Naive thymus-derived CD4-positive, alpha-beta T cell (primary cell): ENCODE results near the gene CAP1. TPM values are rescaled to one million over a fixed set of nuclear protein-coding genes. Genes with fewer than 3 reads are reported as not detected.
A peak's percentile ranks its signal among the peaks of the same experiment; 100 is the strongest.

ENCODE experiments used
- ATAC-seq: fragments of 150-1000 bp; cut with Tn5 transposase; 2 replicates; pipeline ENCODE4 v1.10.0; 2021; ENCODE audit warnings: mild to moderate bottlenecking, moderate library complexity
- CTCF ChIA-PET: fragments of 350-600 bp; sonication (Branson Sonifier 250); formaldehyde crosslinking; loops from one replicate; lab custom pipeline; 2021; ENCODE audit warnings: antibody characterized with exemption; lab: Charles Lee
- POLR2A ChIA-PET: fragments of 350-600 bp; sonication (Branson Sonifier 250); formaldehyde crosslinking; loops from one replicate; lab custom pipeline; 2021; ENCODE audit warnings: antibody characterized with exemption, inconsistent platforms; lab: Charles Lee
- DNase-seq, 9 donors: peaks; one replicate each; pipeline versions ENCODE4 v3.0.0 to v3.0.0-alpha.2; 2020 to 2022; ENCODE audit warnings: mixed read lengths in 1 of 9
- H3K27ac ChIP-seq: one replicate; pipeline ENCODE4 v1.7.0; 2013; ENCODE audit warnings: mild to moderate bottlenecking, low read depth, low read length, moderate library complexity
- H3K27me3 ChIP-seq, 2 donors: one replicate each; pipeline ENCODE4 v1.7.0; 2013; ENCODE audit warnings: low read length in 2 of 2, mild to moderate bottlenecking in 2 of 2, moderate library complexity in 2 of 2; ENCODE audit not compliant: control insufficient read depth in 2 of 2, insufficient read depth in 2 of 2
- H3K36me3 ChIP-seq, 3 experiments: 1 replicate in 2 of 3; 2 replicates in 1 of 3; pipeline ENCODE4 v1.7.0; 2013; ENCODE audit warnings: low read length in 3 of 3, mild to moderate bottlenecking in 3 of 3, moderate library complexity in 1 of 3; ENCODE audit not compliant: insufficient read depth in 3 of 3, control insufficient read depth in 2 of 3
- H3K4me1 ChIP-seq, 2 donors: one replicate each; pipeline ENCODE4 v1.7.0; 2013; ENCODE audit warnings: low read length in 2 of 2, mild to moderate bottlenecking in 2 of 2, moderate library complexity in 1 of 2; ENCODE audit not compliant: control insufficient read depth in 2 of 2, insufficient read depth in 2 of 2
- H3K4me3 ChIP-seq: 2 replicates; pipeline ENCODE4 v1.7.0; 2013; ENCODE audit warnings: mild to moderate bottlenecking, low read length
- H3K9me3 ChIP-seq, 3 experiments: 1 replicate in 2 of 3; 2 replicates in 1 of 3; pipeline ENCODE4 v1.7.0; 2013; ENCODE audit warnings: low read length in 3 of 3; ENCODE audit not compliant: control insufficient read depth in 2 of 3
- H3K27ac Mint-ChIP-seq, 9 donors: one replicate each; pipeline ENCODE4 v1.8.0; 2020 to 2022; ENCODE audit warnings: mixed read lengths in 9 of 9, mild to moderate bottlenecking in 8 of 9, moderate library complexity in 5 of 9, inconsistent platforms in 2 of 9
- H3K27me3 Mint-ChIP-seq, 5 donors: one replicate each; pipeline ENCODE4 v1.8.0; 2021 to 2022; ENCODE audit warnings: mixed read lengths in 5 of 5, mild to moderate bottlenecking in 1 of 5
- H3K36me3 Mint-ChIP-seq, 5 donors: one replicate each; pipeline ENCODE4 v1.8.0; 2020 to 2022; ENCODE audit warnings: mixed read lengths in 5 of 5, mild to moderate bottlenecking in 3 of 5, inconsistent platforms in 1 of 5
- H3K4me1 Mint-ChIP-seq, 7 donors: one replicate each; pipeline ENCODE4 v1.8.0; 2020 to 2022; ENCODE audit warnings: mixed read lengths in 7 of 7, mild to moderate bottlenecking in 3 of 7, inconsistent platforms in 1 of 7
- H3K4me3 Mint-ChIP-seq, 10 donors: one replicate each; pipeline ENCODE4 v1.8.0; 2020 to 2022; ENCODE audit warnings: mild to moderate bottlenecking in 10 of 10, mixed read lengths in 10 of 10, moderate library complexity in 6 of 10, inconsistent platforms in 2 of 10
- H3K9me3 Mint-ChIP-seq, 11 donors: one replicate each; pipeline ENCODE4 v1.8.0; 2020 to 2022; ENCODE audit warnings: mixed read lengths in 11 of 11, mild to moderate bottlenecking in 4 of 11, inconsistent platforms in 1 of 11, moderate library complexity in 1 of 11
- intact Hi-C, 2 donors: fragments of 100-400 bp; cut with micrococcal nuclease; formaldehyde crosslinking; loops; one replicate each; pipeline ENCODE4 v1.15.1; 2023
- polyA plus RNA-seq, 2 donors: library from polyadenylated mRNA; unstranded; fragments of 300-500 nt; fragmentation: Illumina TruSeq; gene quantifications; one replicate each; pipeline ENCODE4 v1.2.3, GENCODE V29; 2021
- total RNA-seq, 6 experiments: library from RNA in 5 of 6; stranded (reverse) in 5 of 6; gene quantifications; 1 replicate in 5 of 6; 2 replicates in 1 of 6; pipeline ENCODE4 v1.2.3 and lab custom pipeline; 2021 to 2026

Gene CAP1
- total and polyA plus RNA-seq, 7 experiments from 2014 or later: 176 to 683 (median 378) TPM

DNA sequence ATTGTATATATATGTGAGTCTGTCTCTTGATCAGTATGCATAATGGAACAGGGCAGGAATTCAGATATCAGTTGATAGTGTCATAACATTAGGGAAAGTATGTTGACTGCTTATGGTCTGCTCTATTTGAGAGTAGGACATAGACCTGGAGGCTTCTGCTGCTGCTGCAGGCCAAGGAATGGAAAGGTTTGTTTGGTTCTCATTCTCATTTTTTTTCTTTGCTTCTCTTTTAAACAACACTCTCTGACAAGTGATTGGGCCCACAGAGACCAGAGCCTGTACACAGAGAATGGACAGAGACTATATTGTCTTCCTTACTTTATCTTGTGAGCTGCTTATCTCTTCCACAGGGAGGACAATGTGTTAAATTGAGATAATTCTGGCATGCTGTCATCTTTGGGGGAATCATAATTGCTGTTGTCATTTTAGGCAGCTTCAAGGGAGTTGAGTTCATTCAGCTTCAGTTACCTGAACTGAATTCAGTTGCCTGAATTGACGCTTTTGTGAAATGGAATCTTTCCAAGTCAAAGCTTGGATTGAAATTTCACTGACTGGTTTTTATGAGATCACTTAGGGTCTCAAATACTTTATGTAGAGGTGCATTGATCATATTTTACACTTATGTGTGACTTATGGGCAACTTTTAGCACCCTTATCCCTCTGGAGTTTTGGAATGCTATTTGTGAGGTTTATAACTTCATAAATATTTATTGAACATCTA is 16.9 kb downstream of the CAP1 start:
- Mint-ChIP-seq H3K9me3 (no peaks in the 10 kb centered on the region), H3K36me3 (peaks cover 14 to 53% (median 32%) of the 10 kb centered on the region in 5 donors), H3K27me3 (no peaks in the 10 kb centered on the region), H3K4me3 (peak overlapping the region; percentile 3 to 87 (median 54)), H3K27ac (peak overlapping the region; percentile 48 to 97 (median 88)), H3K4me1 (peaks cover 78 to 100% (median 94%) of the 10 kb centered on the region in 7 donors)
- Histone ChIP-seq H3K9me3 (no peaks in the 10 kb centered on the region), H3K27me3 (no peaks in the 10 kb centered on the region), H3K36me3 (peaks cover 3 to 31% (median 10%) of the 10 kb centered on the region in 3 experiments), H3K27ac (peak overlapping the region; percentile 77), H3K4me1 (peaks cover 62 to 77% of the 10 kb centered on the region in 2 donors), H3K4me3 (peak overlapping the region; percentile 14)
- ChIA-PET CTCF (interaction anchor here (0.6 to 1.6 kb wide), 4 partner anchors 15 to 24 kb away, joined by 3 to 5 read pairs (median 4); no protein-coding TSS in a partner anchor), POLR2A (interaction anchor here (0.7 to 21.3 kb wide), 6 partner anchors 12 to 25 kb away, joined by 3 to 306 read pairs (median 5); partner anchors contain the start of gene CAP1)
- no peak for ATAC-seq
- DNase-seq: no peak
- intact Hi-C loops: no loop called here

- ATAC-seq (no peak), DNase-seq (no peak)
- CTCF ChIA-PET: interaction anchor here (0.6 to 1.6 kb wide), 3 partner anchors 15 to 21 kb away, joined by 3 to 5 read pairs (median 4); no protein-coding TSS in a partner anchor
- peak overlapping the region in 9 of 10 donors; percentile 39 to 90 (median 82) for H3K4me3 Mint-ChIP-seq
- H3K27ac ChIP-seq: peak overlapping the region; percentile 77
- H3K27me3 Mint-ChIP-seq: no peaks in the 10 kb centered on the region
- H3K4me3 ChIP-seq: peak overlapping the region; percentile 14
- H3K36me3 ChIP-seq: peaks cover 3 to 31% (median 10%) of the 10 kb centered on the region in 3 experiments
- no peaks in the 10 kb centered on the region for H3K9me3 ChIP-seq
- intact Hi-C loops: no loop called here
- H3K9me3 Mint-ChIP-seq: no peaks in the 10 kb centered on the region
- peaks cover 62 to 77% of the 10 kb centered on the region in 2 donors for H3K4me1 ChIP-seq
- H3K27me3 ChIP-seq: no peaks in the 10 kb centered on the region
- peaks cover 14 to 54% (median 34%) of the 10 kb centered on the region in 5 donors for H3K36me3 Mint-ChIP-seq
- peaks cover 77 to 99% (median 93%) of the 10 kb centered on the region in 7 donors for H3K4me1 Mint-ChIP-seq
- POLR2A ChIA-PET: interaction anchor here (0.8 to 21.3 kb wide), 5 partner anchors 13 to 26 kb away, joined by 3 to 306 read pairs (median 7); partner anchors contain the start of gene CAP1
- H3K27ac Mint-ChIP-seq: peak overlapping the region; percentile 48 to 97 (median 88)
These were observed 17.5 kb downstream of the CAP1 start for GRCh38 chr1:40058097-40058452.

GRCh38 chr1:40058453-40059337 is 18.2 kb downstream of the CAP1 start:
- H3K4me1 Mint-ChIP-seq: peaks cover 78 to 99% (median 91%) of the 10 kb centered on the region in 7 donors
- Histone ChIP-seq H3K4me3 (peak overlapping the region; percentile 21), H3K4me1 (peaks cover 62 to 80% of the 10 kb centered on the region in 2 donors), H3K9me3 (no peaks in the 10 kb centered on the region), H3K27me3 (no peaks in the 10 kb centered on the region), H3K27ac (peak overlapping the region; percentile 77), H3K36me3 (peaks cover 5 to 37% (median 15%) of the 10 kb centered on the region in 3 experiments)
- H3K27ac Mint-ChIP-seq: peak overlapping the region; percentile 79 to 97 (median 88)
- peaks cover 17 to 57% (median 36%) of the 10 kb centered on the region in 5 donors for H3K36me3 Mint-ChIP-seq
- CTCF ChIA-PET: interaction anchor here (0.6 to 1.0 kb wide), 2 partner anchors 20 to 143 kb away, joined by 3 read pairs; no protein-coding TSS in a partner anchor
- DNase-seq (no peak), ATAC-seq (no peak)
- POLR2A ChIA-PET: interaction anchor here (1.3 to 21.3 kb wide), 3 partner anchors 13 to 26 kb away, joined by 3 to 306 read pairs (median 7); partner anchors contain the start of gene CAP1
- no peaks in the 10 kb centered on the region for H3K27me3 Mint-ChIP-seq
- H3K4me3 Mint-ChIP-seq: peak overlapping the region; percentile 65 to 90 (median 82)
- H3K9me3 Mint-ChIP-seq: no peaks in the 10 kb centered on the region
- intact Hi-C loops: loop anchor here (1.0 kb wide), 4 partner anchors 8 to 20 kb away; partner anchors contain the start of gene CAP1 (in 1 of the 2)

DNA sequence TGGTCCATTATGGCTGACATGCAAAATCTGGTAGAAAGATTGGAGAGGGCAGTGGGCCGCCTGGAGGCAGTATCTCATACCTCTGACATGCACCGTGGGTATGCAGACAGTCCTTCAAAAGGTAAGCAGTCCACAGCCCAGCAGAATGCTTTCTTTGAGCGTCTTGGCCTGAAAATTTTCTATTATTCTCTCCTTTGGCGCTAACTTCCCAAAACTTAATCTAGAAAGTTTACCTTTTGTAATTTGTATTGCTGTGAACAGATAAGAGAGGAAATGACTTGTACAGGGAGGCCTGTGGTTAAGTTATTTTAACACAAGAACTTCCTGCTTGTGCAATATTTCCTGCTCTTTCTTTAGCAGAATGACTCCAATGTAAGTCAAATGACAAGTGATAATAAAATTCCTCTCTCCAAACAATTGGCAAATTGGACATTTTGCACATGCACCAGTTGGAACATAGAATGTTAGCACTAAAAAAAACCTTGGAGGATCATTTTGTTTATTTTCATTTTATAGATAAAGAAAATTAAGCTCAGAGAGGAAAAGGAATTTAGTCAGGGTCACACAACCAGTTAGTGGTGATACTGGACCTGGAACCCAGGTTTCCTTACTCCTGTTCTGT is 18.9 kb downstream of the CAP1 start:
- peak; percentile 83 for ATAC-seq
- intact Hi-C loops: loop anchor here (1.0 kb wide), 4 partner anchors 9 to 20 kb away; partner anchors contain the start of gene CAP1 (in 1 of the 2)
- peak overlapping the region; percentile 77 for H3K27ac ChIP-seq
- peak in 7 of 9 donors; percentile 33 to 65 (median 56) for DNase-seq
- H3K27me3 Mint-ChIP-seq: no peaks in the 10 kb centered on the region
- H3K27ac Mint-ChIP-seq: peak overlapping the region; percentile 79 to 97 (median 88)
- H3K36me3 Mint-ChIP-seq: peaks cover 22 to 62% (median 44%) of the 10 kb centered on the region in 5 donors
- peaks cover 79 to 99% (median 91%) of the 10 kb centered on the region in 7 donors for H3K4me1 Mint-ChIP-seq
- H3K4me3 Mint-ChIP-seq: peak overlapping the region; percentile 65 to 90 (median 82)
- ChIA-PET CTCF (interaction anchor here (0.6 to 1.3 kb wide), 5 partner anchors 9 to 142 kb away, joined by 3 to 6 read pairs (median 3); no protein-coding TSS in a partner anchor), POLR2A (interaction anchor here (0.6 to 21.3 kb wide), 7 partner anchors 12 to 472 kb away, joined by 3 to 306 read pairs (median 5); partner anchors contain the start of gene CAP1)
- H3K36me3 ChIP-seq: peaks cover 11 to 45% (median 23%) of the 10 kb centered on the region in 3 experiments
- H3K27me3 ChIP-seq: no peaks in the 10 kb centered on the region
- peaks cover 64 to 87% of the 10 kb centered on the region in 2 donors for H3K4me1 ChIP-seq
- H3K9me3 ChIP-seq: no peaks in the 10 kb centered on the region
- peak overlapping the region; percentile 21 for H3K4me3 ChIP-seq
- H3K9me3 Mint-ChIP-seq: no peaks in the 10 kb centered on the region

DNA sequence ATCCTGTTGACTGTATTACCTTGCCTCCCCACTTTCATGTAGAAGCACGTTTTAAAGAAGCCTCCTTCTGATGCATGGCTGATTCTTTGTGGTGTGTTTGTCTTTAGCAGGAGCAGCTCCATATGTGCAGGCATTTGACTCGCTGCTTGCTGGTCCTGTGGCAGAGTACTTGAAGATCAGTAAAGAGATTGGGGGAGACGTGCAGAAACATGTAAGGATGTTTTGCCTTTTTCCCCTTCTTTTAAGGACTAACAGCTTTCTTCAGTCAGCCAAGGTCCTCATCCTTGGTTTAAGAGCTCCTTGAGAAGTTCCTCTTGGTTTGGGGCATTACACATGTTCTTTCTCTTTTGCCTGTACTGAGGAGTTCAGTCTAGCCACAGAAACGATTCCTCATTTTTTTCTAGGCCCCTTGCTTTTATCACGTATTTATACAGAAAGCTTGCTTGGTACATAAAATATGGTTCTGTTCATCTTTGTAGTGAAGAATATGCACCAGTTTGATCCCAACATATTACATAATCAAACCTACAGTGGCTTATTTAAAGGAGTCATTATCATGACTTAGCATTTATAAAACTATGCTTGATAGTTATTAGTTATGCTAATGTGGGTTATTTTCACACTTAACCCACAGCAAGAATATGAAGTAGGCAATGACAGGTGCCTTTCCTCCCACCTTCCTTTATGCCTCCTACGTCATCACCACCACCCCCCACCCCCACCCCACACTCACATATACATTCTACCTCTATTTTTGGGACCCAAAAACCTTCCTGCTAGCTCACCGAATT is 19.6 kb downstream of the CAP1 start:
- Mint-ChIP-seq H3K4me3 (peak overlapping the region; percentile 7 to 87 (median 73)), H3K36me3 (peaks cover 25 to 60% (median 47%) of the 10 kb centered on the region in 5 donors), H3K4me1 (peaks cover 80 to 99% (median 91%) of the 10 kb centered on the region in 7 donors), H3K27me3 (no peaks in the 10 kb centered on the region), H3K9me3 (no peaks in the 10 kb centered on the region), H3K27ac (peak overlapping the region; percentile 72 to 97 (median 88))
- Histone ChIP-seq H3K27me3 (no peaks in the 10 kb centered on the region), H3K4me1 (peaks cover 68 to 91% of the 10 kb centered on the region in 2 donors), H3K9me3 (no peaks in the 10 kb centered on the region), H3K36me3 (peaks cover 14 to 52% (median 30%) of the 10 kb centered on the region in 3 experiments), H3K27ac (peak overlapping the region; percentile 77), H3K4me3 (peak overlapping the region; percentile 21)
- DNase-seq (no peak), ATAC-seq (no peak)
- intact Hi-C loops: loop anchor here (1.0 kb wide), 4 partner anchors 10 to 21 kb away; partner anchors contain the start of gene CAP1 (in 1 of the 2)
- ChIA-PET CTCF (interaction anchor here (0.6 to 1.3 kb wide), 6 partner anchors 10 to 47 kb away, joined by 3 to 6 read pairs (median 3); no protein-coding TSS in a partner anchor), POLR2A (interaction anchor here (0.6 to 21.3 kb wide), 8 partner anchors 11 to 472 kb away, joined by 3 to 306 read pairs (median 6); partner anchors contain the start of gene CAP1)
